OCI-LY7 (cell line): ENCODE data around the gene CELF1. TPM values are rescaled to one million over a fixed set of nuclear protein-coding genes. Genes with fewer than 3 reads are reported as not detected.

Experiments used
- BruUV-seq: library from RNA; stranded (reverse); fragments of 400-500 nt; replicated peaks from 2 replicates; lab custom pipeline; 2021; lab: Mats Ljungman, UMichigan
- CTCF ChIA-PET: fragments of 300-600 bp; sonication (Branson Sonifier 250); formaldehyde crosslinking; loops from one replicate; lab custom pipeline; 2022; ENCODE audit warnings: antibody characterized with exemption; ENCODE audit not compliant: unreplicated experiment; lab: Charles Lee
- POLR2A ChIA-PET: fragments of 300-600 bp; sonication (Branson Sonifier 250); formaldehyde crosslinking; loops from one replicate; lab custom pipeline; 2022; ENCODE audit warnings: antibody characterized with exemption; lab: Charles Lee
- DNase-seq: peaks from one replicate; pipeline ENCODE4 v3.0.0-alpha.2; 2015; ENCODE audit warnings: low spot score
- H2AFZ ChIP-seq: fragments of 200-600 bp; sonication (generic), shearing (Covaris generic); 2 replicates; pipeline ENCODE4 v1.6.1; 2014; ENCODE audit warnings: mild to moderate bottlenecking, antibody characterized with exemption, low read length, moderate library complexity
- H3K27ac ChIP-seq: fragments of 200-600 bp; sonication (generic); 2 replicates; pipeline ENCODE4 v1.5.1; 2014; ENCODE audit warnings: mixed run types, low read depth, mild to moderate bottlenecking, moderate library complexity, low read length, inconsistent platforms; ENCODE audit not compliant: poor library complexity, severe bottlenecking
- H3K36me3 ChIP-seq: fragments of 200-600 bp; sonication (generic); 2 replicates; pipeline ENCODE4 v1.6.1; 2014; ENCODE audit warnings: mild to moderate bottlenecking, antibody characterized with exemption, low read length, moderate library complexity, mixed read lengths; ENCODE audit not compliant: insufficient read depth
- H3K4me1 ChIP-seq: fragments of 200-600 bp; sonication (generic); 2 replicates; pipeline ENCODE4 v1.5.1; 2014; ENCODE audit warnings: mild to moderate bottlenecking, low read length; ENCODE audit not compliant: insufficient read depth, poor library complexity, severe bottlenecking
- H3K4me2 ChIP-seq: fragments of 200-600 bp; sonication (generic); 2 replicates; pipeline ENCODE4 v1.6.1; 2014; ENCODE audit warnings: mild to moderate bottlenecking, low read length
- H3K4me3 ChIP-seq: fragments of 200-600 bp; sonication (generic); 2 replicates; pipeline ENCODE4 v1.5.1; 2014; ENCODE audit warnings: mild to moderate bottlenecking, low read depth, low read length; ENCODE audit not compliant: poor library complexity, severe bottlenecking
- H3K79me2 ChIP-seq: fragments of 200-600 bp; sonication (generic); 2 replicates; pipeline ENCODE4 v1.6.1; 2016; ENCODE audit warnings: low read depth, mild to moderate bottlenecking, low read length, moderate library complexity, mixed read lengths; ENCODE audit not compliant: insufficient read depth
- H3K9me2 ChIP-seq: fragments of 200-600 bp; sonication (generic); 2 replicates; pipeline ENCODE4 v1.6.1; 2016; ENCODE audit warnings: mild to moderate bottlenecking, low read length, mixed read lengths; ENCODE audit not compliant: insufficient read depth
- H3K9me3 ChIP-seq: fragments of 200-600 bp; sonication (generic); 2 replicates; pipeline ENCODE4 v1.6.1; 2014; ENCODE audit warnings: mild to moderate bottlenecking, mixed run types, low read length, mixed read lengths
- H4K20me1 ChIP-seq: fragments of 200-600 bp; sonication (generic); 2 replicates; pipeline ENCODE4 v1.6.1; 2014; ENCODE audit warnings: mild to moderate bottlenecking, antibody characterized with exemption, low read length, moderate library complexity, mixed read lengths; ENCODE audit not compliant: insufficient read depth
- CTCF ChIP-seq: fragments of 200-600 bp; sonication (generic); conservative IDR thresholded peaks from 2 replicates; pipeline ENCODE4 v1.5.1; 2014; ENCODE audit warnings: mild to moderate bottlenecking, antibody characterized with exemption, low read length, moderate library complexity, mixed read lengths
- EZH2phosphoT487 ChIP-seq: fragments of 200-600 bp; sonication (generic); IDR thresholded peaks from 2 replicates; pipeline ENCODE4 v1.6.1; 2018; ENCODE audit warnings: low read depth, borderline replicate concordance, mild to moderate bottlenecking, mixed run types, antibody characterized with exemption, low read length, moderate library complexity, mixed read lengths
- intact Hi-C: fragments of 100-400 bp; cut with micrococcal nuclease; formaldehyde crosslinking; loops from one replicate; pipeline ENCODE4 v1.10.0; 2022; ENCODE audit not compliant: unreplicated experiment
- total RNA-seq, 2 experiments: library from RNA; depleted of rRNA in 1 of 2; stranded (reverse); fragments of >200 nt in 1 of 2; shearing (Covaris generic) in 1 of 2; gene quantifications; 2 replicates each; pipeline ENCODE4 v1.2.3, GENCODE V29; 2014 to 2022

CELF1 gene
- total RNA-seq, 2 experiments from 2014 or later = 87.4 to 143 TPM

DNA sequence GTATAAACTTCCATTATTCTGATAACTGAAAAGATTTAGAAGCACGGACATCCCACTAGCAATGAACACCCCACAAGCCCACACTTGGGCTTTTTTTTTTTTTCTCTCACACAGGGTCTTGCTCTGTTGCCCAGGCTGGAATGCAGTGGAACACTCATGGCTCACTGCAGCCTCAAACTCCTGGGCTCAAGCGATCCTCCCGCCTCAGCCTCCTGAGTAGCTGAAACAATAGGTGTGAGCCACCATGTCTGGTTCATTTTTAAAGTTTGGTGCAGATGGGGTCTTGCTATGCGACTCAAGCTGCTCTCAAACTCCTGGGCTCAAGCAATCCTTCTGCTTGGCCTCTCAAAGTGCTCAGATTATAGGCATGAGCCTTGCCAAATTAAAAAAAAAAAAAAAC is 107.1 kb downstream of the CELF1 start:
- Histone ChIP-seq H3K36me3 (no peaks in the 10 kb centered on the region), H3K79me2 (no peaks in the 10 kb centered on the region), H3K27ac (no peak overlapping the region), H4K20me1 (no peaks in the 10 kb centered on the region), H3K4me3 (no peak overlapping the region), H2AFZ (no peak overlapping the region), H3K4me2 (no peak overlapping the region), H3K9me3 (no peaks in the 10 kb centered on the region), H3K4me1 (peaks cover 10% of the 10 kb centered on the region), H3K9me2 (no peaks in the 10 kb centered on the region)
- intact Hi-C loops = no loop called here
- POLR2A ChIA-PET = interaction anchor here (0.5 to 0.9 kb wide), 3 partner anchors 66 to 532 kb away, joined by 3 to 8 read pairs (median 4); no protein-coding TSS in a partner anchor
- CTCF ChIA-PET = no interaction called here
- TF ChIP-seq EZH2phosphoT487 = no peak
- no peak for TF ChIP-seq CTCF
- no peak for DNase-seq
- BruUV-seq = no TSS peak

DNA sequence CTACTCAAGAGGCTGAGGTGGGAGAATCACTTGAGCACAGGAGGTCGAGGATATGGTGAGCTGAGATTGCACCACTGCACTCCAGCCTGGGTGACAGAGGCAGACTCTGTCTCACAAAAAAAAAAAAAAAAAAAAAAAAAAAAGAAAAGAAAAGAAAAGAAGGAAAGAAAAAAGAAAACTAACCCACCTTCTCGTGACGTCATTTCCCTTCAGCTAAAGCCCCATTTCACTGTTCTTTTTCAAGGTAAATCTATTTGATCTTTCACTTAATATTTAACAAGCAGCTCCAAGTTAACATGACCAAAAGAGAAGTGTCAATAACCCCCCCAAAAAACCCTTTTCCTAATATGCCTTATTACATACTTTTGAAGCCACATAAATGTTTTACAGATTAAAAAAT is 109.1 kb downstream of the CELF1 start:
- Histone ChIP-seq H3K9me2 (no peaks in the 10 kb centered on the region), H3K36me3 (no peaks in the 10 kb centered on the region)

More for the DNA sequence above, 109.1 kb downstream of the CELF1 start:
- intact Hi-C loops = no loop called here
- no TSS peak for BruUV-seq
- ChIA-PET CTCF (interaction anchor here (0.5 kb wide), 1 partner anchor 11 kb away, joined by 6 read pairs; no protein-coding TSS in a partner anchor), POLR2A (interaction anchor here (0.6 to 1.7 kb wide), 7 partner anchors 9 to 272 kb away, joined by 3 to 10 read pairs (median 3); partner anchors contain the start of gene AGBL2)
- no peak for TF ChIP-seq CTCF
- TF ChIP-seq EZH2phosphoT487 = no peak
- Histone ChIP-seq H3K27ac (no peak overlapping the region), H3K4me1 (peaks cover 10% of the 10 kb centered on the region), H4K20me1 (no peaks in the 10 kb centered on the region), H2AFZ (peak overlapping the region; percentile 94; the same call in 1 of the 2 replicates), H3K4me3 (no peak overlapping the region), H3K9me3 (no peaks in the 10 kb centered on the region), H3K4me2 (no peak overlapping the region), H3K79me2 (no peaks in the 10 kb centered on the region)
- DNase-seq = no peak
